HepG2 (cell line): Measurements from ENCODE around the gene PLEKHG2. TPM values are rescaled to one million over a fixed set of nuclear protein-coding genes. Genes with fewer than 3 reads are reported as not detected.
A peak's percentile ranks its signal among the peaks of the same experiment; 100 is the strongest.

Experiments used
- AGO2 ChIP-seq: fragments of 200-400 bp; formaldehyde crosslinking; optimal IDR thresholded peaks from 2 replicates; pipeline ENCODE3; 2017; ENCODE audit warnings: mild to moderate bottlenecking, low read depth, low read length, moderate library complexity
- BRCA1 ChIP-seq: sonication (generic); formaldehyde crosslinking; IDR thresholded peaks from 2 replicates; pipeline ENCODE4 v1.4.0; 2020; ENCODE audit warnings: missing genetic modification reagents
- DNMT1 ChIP-seq: sonication (generic); formaldehyde crosslinking; IDR thresholded peaks from 2 replicates; pipeline ENCODE4 v1.5.1; 2020; ENCODE audit warnings: mild to moderate bottlenecking, missing genetic modification reagents
- HNF4A ChIP-seq: sonication (generic); formaldehyde crosslinking; IDR thresholded peaks from 2 replicates; pipeline ENCODE4 v1.4.0; 2020; ENCODE audit warnings: missing genetic modification reagents
- MTA3 ChIP-seq: sonication (generic); formaldehyde crosslinking; IDR thresholded peaks from 2 replicates; pipeline ENCODE4 v1.4.0; 2020; ENCODE audit warnings: missing genetic modification reagents
- ZNF20 ChIP-seq: sonication (generic); formaldehyde crosslinking; IDR thresholded peaks from 2 replicates; pipeline ENCODE4 v1.4.0; 2020; ENCODE audit warnings: mild to moderate bottlenecking, moderate library complexity, missing genetic modification reagents
- ZNF253 ChIP-seq: sonication (generic); formaldehyde crosslinking; IDR thresholded peaks from 2 replicates; pipeline ENCODE4 v1.8.0; 2022; ENCODE audit warnings: mild to moderate bottlenecking, missing genetic modification reagents, borderline replicate concordance
- ZNF503 ChIP-seq: sonication (generic); formaldehyde crosslinking; IDR thresholded peaks from 2 replicates; pipeline ENCODE4 v1.4.0; 2020; ENCODE audit warnings: missing genetic modification reagents
- ZNF766 ChIP-seq: sonication (generic); formaldehyde crosslinking; IDR thresholded peaks from 2 replicates; pipeline ENCODE4 v1.5.0; 2020; ENCODE audit warnings: missing genetic modification reagents, borderline replicate concordance
- ZNF776 ChIP-seq: sonication (generic); formaldehyde crosslinking; IDR thresholded peaks from 2 replicates; pipeline ENCODE4 v1.4.0; 2020; ENCODE audit warnings: mild to moderate bottlenecking, missing genetic modification reagents
- ZNF891 ChIP-seq: sonication (generic); formaldehyde crosslinking; IDR thresholded peaks from 2 replicates; pipeline ENCODE4 v1.5.0; 2020; ENCODE audit warnings: mild to moderate bottlenecking, missing genetic modification reagents
- polyA plus RNA-seq, 8 experiments: library from polyadenylated mRNA; depleted of rRNA in 3 of 8; stranded (reverse) in 7 of 8; unstranded in 1 of 8; fragments of >200 nt; fragmentation: Illumina TruSeq in 4 of 8; extraction: Trizol in 4 of 8; gene quantifications; 2 replicates each; pipeline versions ENCODE4 v1.2.1 to v1.2.3, GENCODE V29; 2011 to 2016; ENCODE audit warnings: low read depth in 4 of 8, missing spikeins in 1 of 8, mixed read lengths in 1 of 8; ENCODE audit not compliant: insufficient read depth in 1 of 8
- total RNA-seq, 5 experiments: library from RNA; depleted of rRNA; stranded (reverse); fragments of >200 nt; fragmentation: Illumina TruSeq; extraction: Trizol; gene quantifications; 2 replicates each; pipeline ENCODE4 v1.2.3, GENCODE V29; 2016; ENCODE audit warnings: low read depth in 1 of 5
- TF ChIP-seq, protein P1 (sequence below): sonication (generic); formaldehyde crosslinking; IDR thresholded peaks from 2 replicates; pipeline ENCODE4 v1.4.0; 2020; ENCODE audit warnings: mild to moderate bottlenecking, missing genetic modification reagents
- TF ChIP-seq, protein P2 (sequence below): IDR thresholded peaks from 2 replicates; pipeline ENCODE4 v1.6.1; 2016; ENCODE audit warnings: low read depth, missing genetic modification reagents, missing compliant biosample characterization

PLEKHG2 gene
- total and polyA plus RNA-seq, 2 of the 13 experiments (the other 11 are each of a cell fraction or from before 2014, with no cell fraction given), result 3.6 to 6.8 TPM

DNA sequence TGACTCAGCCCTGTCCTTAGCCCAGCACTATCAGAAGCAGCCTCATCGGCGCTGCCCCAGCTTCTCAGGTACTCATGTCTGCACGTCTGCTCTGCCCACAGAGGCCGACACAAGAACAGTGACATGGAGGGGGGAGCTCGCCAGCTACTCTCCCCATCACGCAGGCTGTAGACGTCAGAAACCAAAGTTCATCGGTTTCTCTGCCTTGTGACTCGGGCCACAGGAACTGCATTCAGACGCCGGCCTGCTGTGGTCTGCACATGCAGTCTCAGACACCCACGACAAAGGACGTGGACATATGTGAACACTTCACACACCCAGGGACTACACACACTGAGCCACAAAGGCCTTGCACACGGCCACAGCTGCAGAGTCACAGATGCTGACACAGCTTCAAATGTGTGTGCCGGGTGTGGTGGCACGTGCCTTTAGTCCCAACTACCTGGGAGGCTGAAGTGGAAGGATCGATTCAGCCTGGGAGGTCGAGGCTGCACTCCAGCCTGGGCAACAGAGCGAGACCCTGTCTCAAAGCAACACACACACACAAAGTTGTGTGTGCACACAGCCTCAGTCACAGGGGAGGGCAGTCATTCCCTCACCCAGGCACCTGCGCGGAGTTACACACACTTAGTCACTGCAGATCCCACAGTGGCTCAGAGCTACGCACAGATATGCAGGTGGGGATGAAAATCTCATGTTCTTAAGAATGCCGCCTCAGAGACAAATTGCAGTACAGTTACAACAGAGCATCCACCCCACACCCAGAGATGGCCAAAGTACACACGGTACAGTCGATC lies 10.7 kb upstream of the PLEKHG2 start (continued):
- TF ChIP-seq, protein P1, sequence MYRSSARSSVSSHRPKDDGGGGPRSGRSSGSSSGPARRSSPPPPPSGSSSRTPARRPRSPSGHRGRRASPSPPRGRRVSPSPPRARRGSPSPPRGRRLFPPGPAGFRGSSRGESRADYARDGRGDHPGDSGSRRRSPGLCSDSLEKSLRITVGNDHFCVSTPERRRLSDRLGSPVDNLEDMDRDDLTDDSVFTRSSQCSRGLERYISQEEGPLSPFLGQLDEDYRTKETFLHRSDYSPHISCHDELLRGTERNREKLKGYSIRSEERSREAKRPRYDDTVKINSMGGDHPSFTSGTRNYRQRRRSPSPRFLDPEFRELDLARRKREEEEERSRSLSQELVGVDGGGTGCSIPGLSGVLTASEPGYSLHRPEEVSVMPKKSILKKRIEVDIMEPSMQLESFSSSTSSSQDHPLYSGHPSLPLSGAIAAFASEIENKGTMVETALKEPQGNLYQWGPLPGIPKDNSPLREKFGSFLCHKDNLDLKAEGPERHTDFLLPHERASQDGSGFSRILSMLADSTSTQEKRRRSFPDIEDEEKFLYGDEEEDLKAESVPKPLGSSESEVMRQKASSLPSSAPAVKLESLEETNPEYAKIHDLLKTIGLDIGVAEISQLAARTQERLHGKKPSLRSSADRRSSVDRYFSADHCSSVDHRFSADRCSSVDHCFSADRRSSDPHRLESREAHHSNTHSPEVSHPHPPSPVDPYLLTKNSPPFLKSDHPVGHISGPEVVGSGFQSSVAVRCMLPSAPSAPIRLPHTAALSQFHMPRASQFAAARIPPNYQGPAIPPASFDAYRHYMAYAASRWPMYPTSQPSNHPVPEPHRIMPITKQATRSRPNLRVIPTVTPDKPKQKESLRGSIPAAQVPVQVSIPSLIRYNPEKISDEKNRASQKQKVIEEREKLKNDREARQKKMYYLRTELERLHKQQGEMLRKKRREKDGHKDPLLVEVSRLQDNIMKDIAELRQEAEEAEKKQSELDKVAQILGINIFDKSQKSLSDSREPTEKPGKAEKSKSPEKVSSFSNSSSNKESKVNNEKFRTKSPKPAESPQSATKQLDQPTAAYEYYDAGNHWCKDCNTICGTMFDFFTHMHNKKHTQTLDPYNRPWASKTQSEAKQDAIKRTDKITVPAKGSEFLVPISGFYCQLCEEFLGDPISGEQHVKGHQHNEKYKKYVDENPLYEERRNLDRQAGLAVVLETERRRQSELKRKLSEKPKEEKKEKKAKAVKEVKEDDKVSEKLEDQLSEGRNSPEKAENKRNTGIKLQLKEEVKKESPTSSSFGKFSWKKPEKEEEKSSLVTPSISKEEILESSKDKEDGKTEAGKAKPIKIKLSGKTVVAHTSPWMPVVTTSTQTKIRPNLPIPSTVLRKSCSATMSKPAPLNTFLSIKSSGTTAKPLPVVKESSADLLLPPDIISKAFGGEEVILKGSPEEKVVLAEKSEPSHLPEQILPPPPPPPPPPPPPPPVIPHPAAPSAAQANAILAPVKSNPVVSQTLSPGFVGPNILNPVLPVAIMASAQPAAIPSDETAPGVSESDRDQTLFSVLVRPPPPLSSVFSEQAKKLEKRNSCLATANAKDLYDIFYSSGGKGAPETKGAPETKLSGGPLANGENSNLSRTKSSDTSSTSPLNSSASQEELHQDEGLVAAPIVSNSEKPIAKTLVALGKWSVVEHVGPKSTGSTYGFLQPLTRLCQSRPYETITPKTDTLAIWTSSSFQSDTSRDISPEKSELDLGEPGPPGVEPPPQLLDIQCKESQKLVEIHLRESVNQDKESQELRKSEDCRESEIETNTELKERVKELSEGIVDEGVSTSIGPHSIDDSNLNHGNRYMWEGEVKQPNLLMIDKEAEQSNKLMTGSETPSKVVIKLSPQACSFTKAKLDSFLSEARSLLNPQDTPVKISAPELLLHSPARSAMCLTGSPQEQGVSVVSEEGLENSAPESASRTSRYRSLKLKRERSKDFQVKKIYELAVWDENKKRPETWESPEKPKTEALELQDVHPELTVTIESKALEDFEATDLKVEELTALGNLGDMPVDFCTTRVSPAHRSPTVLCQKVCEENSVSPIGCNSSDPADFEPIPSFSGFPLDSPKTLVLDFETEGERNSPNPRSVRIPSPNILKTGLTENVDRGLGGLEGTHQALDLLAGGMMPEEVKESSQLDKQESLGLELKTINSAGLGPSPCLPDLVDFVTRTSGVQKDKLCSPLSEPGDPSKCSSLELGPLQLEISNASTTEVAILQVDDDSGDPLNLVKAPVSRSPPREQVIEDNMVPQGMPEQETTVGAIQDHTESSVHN (CRISPR knock-in tag), result no peak
- TF ChIP-seq ZNF776 (no peak), ZNF503 (CRISPR knock-in tag) (no peak), MTA3 (CRISPR knock-in tag) (no peak), ZNF253 (peak; percentile 37; the same call in 1 of the 2 replicates), ZNF766 (peak; percentile 66; the same call in 1 of the 2 replicates), HNF4A (CRISPR knock-in tag) (peak; percentile 89), DNMT1 (CRISPR knock-in tag) (0 out of 2 replicates have a peak, but pooled peaks have one; percentile 16), ZNF20 (CRISPR knock-in tag) (peak; percentile 76; the same call in 1 of the 2 replicates), AGO2 (peak; percentile 50), ZNF891 (CRISPR knock-in tag) (peak; percentile 97), BRCA1 (CRISPR knock-in tag) (no peak)
- TF ChIP-seq, protein P2, sequence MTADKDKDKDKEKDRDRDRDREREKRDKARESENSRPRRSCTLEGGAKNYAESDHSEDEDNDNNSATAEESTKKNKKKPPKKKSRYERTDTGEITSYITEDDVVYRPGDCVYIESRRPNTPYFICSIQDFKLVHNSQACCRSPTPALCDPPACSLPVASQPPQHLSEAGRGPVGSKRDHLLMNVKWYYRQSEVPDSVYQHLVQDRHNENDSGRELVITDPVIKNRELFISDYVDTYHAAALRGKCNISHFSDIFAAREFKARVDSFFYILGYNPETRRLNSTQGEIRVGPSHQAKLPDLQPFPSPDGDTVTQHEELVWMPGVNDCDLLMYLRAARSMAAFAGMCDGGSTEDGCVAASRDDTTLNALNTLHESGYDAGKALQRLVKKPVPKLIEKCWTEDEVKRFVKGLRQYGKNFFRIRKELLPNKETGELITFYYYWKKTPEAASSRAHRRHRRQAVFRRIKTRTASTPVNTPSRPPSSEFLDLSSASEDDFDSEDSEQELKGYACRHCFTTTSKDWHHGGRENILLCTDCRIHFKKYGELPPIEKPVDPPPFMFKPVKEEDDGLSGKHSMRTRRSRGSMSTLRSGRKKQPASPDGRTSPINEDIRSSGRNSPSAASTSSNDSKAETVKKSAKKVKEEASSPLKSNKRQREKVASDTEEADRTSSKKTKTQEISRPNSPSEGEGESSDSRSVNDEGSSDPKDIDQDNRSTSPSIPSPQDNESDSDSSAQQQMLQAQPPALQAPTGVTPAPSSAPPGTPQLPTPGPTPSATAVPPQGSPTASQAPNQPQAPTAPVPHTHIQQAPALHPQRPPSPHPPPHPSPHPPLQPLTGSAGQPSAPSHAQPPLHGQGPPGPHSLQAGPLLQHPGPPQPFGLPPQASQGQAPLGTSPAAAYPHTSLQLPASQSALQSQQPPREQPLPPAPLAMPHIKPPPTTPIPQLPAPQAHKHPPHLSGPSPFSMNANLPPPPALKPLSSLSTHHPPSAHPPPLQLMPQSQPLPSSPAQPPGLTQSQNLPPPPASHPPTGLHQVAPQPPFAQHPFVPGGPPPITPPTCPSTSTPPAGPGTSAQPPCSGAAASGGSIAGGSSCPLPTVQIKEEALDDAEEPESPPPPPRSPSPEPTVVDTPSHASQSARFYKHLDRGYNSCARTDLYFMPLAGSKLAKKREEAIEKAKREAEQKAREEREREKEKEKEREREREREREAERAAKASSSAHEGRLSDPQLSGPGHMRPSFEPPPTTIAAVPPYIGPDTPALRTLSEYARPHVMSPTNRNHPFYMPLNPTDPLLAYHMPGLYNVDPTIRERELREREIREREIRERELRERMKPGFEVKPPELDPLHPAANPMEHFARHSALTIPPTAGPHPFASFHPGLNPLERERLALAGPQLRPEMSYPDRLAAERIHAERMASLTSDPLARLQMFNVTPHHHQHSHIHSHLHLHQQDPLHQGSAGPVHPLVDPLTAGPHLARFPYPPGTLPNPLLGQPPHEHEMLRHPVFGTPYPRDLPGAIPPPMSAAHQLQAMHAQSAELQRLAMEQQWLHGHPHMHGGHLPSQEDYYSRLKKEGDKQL (CRISPR knock-in tag), result no peak
